GM10266 (cell line): Measurements from ENCODE around the gene MAGIX.

Experiments used
- DNase-seq: peaks from one replicate; pipeline ENCODE4 v3.0.0; 2012; ENCODE audit errors: extremely low spot score
- TF ChIP-seq, protein P1 (sequence below): IDR thresholded peaks from 2 replicates; pipeline ENCODE4 v1.5.1; 2012; ENCODE audit warnings: mild to moderate bottlenecking, low read depth; ENCODE audit not compliant: control insufficient read depth, insufficient read depth; ENCODE audit errors: missing control alignments

MAGIX gene

DNA sequence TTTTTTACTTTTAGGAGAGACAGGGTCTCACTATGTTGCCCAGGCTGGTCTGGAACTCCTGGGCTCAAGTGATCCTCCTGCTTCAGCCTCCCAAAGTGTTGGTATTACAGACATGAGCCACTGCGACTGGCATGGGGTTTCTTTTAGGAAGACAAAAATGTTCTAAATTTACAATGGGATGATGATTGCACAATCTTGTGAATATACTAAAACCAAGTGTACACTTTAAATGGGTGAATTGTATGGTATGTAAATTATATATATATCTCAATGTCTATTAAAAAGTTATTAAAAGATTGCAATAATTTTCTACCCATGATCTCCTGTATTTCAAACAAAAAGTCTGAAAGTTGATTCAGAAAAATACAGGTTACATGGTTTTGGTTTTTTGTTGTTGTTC lies 9.1 kb upstream of the MAGIX start:
- TF ChIP-seq, protein P1, sequence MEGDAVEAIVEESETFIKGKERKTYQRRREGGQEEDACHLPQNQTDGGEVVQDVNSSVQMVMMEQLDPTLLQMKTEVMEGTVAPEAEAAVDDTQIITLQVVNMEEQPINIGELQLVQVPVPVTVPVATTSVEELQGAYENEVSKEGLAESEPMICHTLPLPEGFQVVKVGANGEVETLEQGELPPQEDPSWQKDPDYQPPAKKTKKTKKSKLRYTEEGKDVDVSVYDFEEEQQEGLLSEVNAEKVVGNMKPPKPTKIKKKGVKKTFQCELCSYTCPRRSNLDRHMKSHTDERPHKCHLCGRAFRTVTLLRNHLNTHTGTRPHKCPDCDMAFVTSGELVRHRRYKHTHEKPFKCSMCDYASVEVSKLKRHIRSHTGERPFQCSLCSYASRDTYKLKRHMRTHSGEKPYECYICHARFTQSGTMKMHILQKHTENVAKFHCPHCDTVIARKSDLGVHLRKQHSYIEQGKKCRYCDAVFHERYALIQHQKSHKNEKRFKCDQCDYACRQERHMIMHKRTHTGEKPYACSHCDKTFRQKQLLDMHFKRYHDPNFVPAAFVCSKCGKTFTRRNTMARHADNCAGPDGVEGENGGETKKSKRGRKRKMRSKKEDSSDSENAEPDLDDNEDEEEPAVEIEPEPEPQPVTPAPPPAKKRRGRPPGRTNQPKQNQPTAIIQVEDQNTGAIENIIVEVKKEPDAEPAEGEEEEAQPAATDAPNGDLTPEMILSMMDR: no peak
- no peak for DNase-seq

DNA sequence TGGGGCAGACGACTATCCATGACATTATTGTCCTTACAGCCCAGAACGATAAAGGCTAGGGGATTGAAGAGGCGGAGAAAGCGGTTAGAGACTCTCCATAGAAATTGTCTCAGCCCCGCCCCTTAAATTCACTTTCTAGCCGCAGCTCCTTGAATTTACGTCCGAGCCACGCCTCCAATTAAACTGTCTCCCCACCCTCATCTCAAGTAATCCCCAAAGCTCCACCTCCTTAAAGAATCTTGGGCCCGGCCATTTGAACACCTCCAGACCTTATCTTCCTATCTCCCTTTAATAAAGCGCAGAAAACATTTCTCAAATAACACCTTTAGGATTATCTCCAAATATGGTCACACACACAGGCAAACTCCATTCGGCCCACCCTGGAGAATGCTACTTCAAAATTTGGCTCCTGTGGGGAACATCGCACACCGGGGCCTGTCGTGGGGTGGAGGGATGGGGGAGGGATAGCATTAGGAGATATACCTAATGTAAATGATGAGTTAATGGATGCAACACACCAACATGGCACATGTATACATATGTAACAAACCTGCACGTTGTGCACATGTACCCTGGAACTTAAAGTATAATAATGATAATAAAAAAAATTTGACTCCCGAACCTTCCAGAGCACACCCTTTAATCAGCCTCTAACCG lies 7.2 kb upstream of the MAGIX start:
- TF ChIP-seq, protein P1: no peak
- peak; percentile 35 for DNase-seq

DNA sequence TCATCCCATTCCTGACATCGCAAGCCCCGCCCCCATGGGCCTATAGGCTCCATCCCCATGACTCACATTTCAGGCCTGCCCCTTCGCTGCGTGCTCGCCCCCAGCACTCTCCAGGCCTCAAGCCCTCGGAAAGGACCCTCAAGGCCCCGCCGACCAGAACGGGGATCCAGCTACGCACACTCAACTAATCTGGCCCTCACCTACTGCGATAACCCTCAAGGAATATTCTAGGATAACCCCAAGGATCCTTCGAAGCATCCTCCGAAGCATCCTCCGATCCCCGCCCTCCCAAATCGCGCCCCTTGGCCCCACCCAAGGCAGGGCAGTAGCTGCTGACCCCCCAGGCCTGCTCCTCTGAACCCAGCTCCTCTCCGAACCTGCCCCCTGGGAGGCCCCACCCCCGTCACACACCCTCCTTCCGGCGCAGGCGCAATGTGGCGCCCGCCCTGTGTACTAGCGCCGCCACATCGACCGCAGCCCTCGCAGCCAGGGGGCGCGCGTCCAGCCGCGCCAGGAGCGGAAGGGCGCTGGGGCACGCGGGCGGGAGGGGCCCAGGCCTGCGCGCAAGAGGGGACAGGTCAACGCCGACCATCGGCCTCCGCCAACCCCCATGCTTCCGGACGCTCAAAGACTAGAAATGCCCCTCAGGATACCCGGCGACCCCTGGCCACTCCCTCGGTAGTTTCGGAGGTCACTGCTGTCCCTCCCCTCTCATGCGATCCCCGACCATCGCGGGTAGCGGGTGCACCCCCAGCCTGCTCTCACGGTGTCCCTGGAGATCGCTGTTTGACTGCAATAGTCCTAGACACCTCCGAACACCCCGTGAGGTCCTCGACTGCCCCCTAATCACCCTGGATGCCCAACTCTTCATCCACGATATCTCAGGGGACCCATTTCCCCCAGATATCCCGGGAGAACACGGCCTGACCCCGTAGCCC lies 6.4 kb upstream of the MAGIX start:
- TF ChIP-seq, protein P1: peak; percentile 86
- peak; percentile 85 for DNase-seq

DNA sequence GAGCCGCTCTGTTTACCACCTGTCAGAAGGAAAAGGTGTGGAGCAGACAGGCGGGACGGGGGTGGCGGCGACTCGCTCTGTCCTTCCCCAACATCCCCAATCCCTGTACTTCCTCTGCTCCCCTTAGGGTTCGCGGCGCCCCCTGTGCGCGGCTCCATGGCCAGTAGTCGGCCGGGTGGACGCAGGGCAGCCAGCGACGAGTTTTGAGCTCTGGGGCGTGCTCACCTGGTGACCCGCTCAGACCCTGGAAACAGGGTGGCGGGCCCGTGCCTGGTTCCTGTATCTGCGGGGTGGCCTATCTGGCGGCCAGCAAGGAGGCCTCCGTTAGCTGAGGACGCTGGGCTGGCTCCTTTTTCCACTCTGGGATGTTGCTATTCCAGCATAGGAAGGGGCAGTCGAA lies 5.4 kb upstream of the MAGIX start:
- no peak for DNase-seq
- TF ChIP-seq, protein P1: no peak

DNA sequence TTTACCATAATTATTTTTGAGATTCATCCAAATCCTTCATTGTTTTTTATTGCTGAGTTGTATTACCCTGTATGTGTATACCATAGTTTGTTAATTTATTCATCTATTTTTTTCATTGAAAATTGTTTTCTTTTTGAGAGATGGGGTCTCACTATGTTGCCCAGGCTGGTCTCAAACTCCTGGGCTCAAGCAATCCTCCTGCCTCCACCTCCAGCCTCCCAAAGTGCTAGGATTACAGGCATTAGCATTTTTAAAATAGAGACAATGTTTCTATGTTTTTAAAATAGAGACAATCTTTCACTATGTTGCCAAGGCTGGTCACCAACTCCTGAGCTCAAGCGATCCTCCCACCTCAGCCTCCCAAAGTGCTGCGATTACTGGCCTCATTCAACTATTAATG lies 1.6 kb upstream of the MAGIX start:
- DNase-seq: no peak
- TF ChIP-seq, protein P1: no peak

DNA sequence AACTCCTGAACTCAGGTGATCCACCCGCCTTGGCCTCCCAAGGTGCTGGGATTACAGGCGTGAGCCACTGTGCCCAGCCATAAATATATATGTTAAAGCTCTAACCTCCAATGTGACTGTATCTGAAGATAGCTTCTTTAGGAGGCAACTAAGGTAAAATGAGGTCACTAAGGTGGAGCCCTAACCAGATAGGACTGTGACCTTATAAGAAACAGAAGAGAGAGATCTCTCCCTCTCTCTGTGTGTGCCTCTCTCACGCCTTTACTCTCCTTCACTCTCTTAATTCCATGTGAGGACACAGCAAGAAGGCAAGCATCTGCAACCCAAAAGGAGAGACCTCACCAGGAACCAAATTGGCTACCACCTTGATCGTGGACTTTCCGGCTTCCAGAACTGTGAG lies 926 bp upstream of the MAGIX start:
- TF ChIP-seq, protein P1: no peak

More for the DNA sequence above, 926 bp upstream of the MAGIX start:
- no peak for DNase-seq
